Stomach (tissue), 9 donors: ENCODE measurements around the gene RETREG3. TPM values are rescaled to one million over a fixed set of nuclear protein-coding genes. Genes with fewer than 3 reads are reported as not detected.
A peak's percentile ranks its signal among the peaks of the same experiment; 100 is the strongest.
"Not testable (repeated sequence)": the region's sequence is repeated elsewhere in the genome, so short reads cannot be mapped to it uniquely, and the experiment has no call there.

Experiments
- DNase-seq, 2 donors: peaks; one replicate each; pipeline versions ENCODE4 v3.0.0 to v3.0.0-alpha.2; 2013 to 2019
- H3K27ac ChIP-seq, 5 donors: fragments of 200-600 bp in 4 of 5; sonication (generic) in 4 of 5; one replicate each; pipeline ENCODE4 v1.5.1; 2013 to 2019; ENCODE audit warnings: mild to moderate bottlenecking in 1 of 5, moderate library complexity in 1 of 5
- H3K27me3 ChIP-seq, 3 donors: fragments of 200-600 bp; sonication (generic); one replicate each; pipeline ENCODE4 v1.5.1; 2017 to 2019; ENCODE audit warnings: mixed run types in 1 of 3
- H3K36me3 ChIP-seq, 4 donors: fragments of 200-600 bp; sonication (generic); 1 replicate in 3 of 4; 2 replicates in 1 of 4; pipeline ENCODE4 v1.5.1; 2016 to 2019
- H3K4me1 ChIP-seq, 4 donors: fragments of 200-600 bp; sonication (generic); one replicate each; pipeline ENCODE4 v1.5.1; 2016 to 2019
- H3K4me3 ChIP-seq, 4 donors: fragments of 200-600 bp; sonication (generic) in 3 of 4; one replicate each; pipeline ENCODE4 v1.5.1; 2016 to 2019; ENCODE audit warnings: mild to moderate bottlenecking in 1 of 4
- H3K9me3 ChIP-seq, 4 donors: fragments of 200-600 bp; sonication (generic); one replicate each; pipeline ENCODE4 v1.5.1; 2016 to 2019
- CTCF ChIP-seq, 7 experiments: fragments of 450-650 bp in 4 of 7; fragments of 200-600 bp in 3 of 7; sonication (generic) in 3 of 7; IDR thresholded peaks; one replicate each; pipeline ENCODE4 v1.5.1; 2016 to 2019; ENCODE audit warnings: antibody characterized with exemption in 7 of 7, control low read depth in 2 of 7, mild to moderate bottlenecking in 1 of 7
- EP300 ChIP-seq: sonication (generic); formaldehyde crosslinking; IDR thresholded peaks from one replicate; pipeline ENCODE4 v1.6.1; 2017; ENCODE audit warnings: antibody characterized with exemption
- POLR2A ChIP-seq, 4 donors: fragments of 450-650 bp; IDR thresholded peaks; one replicate each; pipeline ENCODE4 v1.6.1; 2016; ENCODE audit warnings: antibody characterized with exemption in 4 of 4, control low read depth in 2 of 4, mild to moderate bottlenecking in 1 of 4, moderate library complexity in 1 of 4
- POLR2AphosphoS5 ChIP-seq, 3 donors: sonication (generic); formaldehyde crosslinking; IDR thresholded peaks; one replicate each; pipeline ENCODE4 v1.6.1; 2016; ENCODE audit warnings: antibody characterized with exemption in 3 of 3
- WGBS, 5 donors: extraction: QIAGEN DNeasy Blood & Tissue Kit in 3 of 5; methylation state at CpG; one replicate each; pipeline versions ENCODE4 v1.1.5 to v1.1.7; 2013 to 2018; 5-methylcytosine and 5-hydroxymethylcytosine counted together
- intact Hi-C: fragments of 100-400 bp; cut with DNase I; formaldehyde crosslinking; loops from one replicate; pipeline ENCODE4 v1.15.1; 2023; ENCODE audit warnings: low total_unique reads
- polyA plus RNA-seq, 3 donors: library from polyadenylated mRNA; stranded (reverse); fragments of 200-250 nt; gene quantifications; one replicate each; pipeline ENCODE4 v1.2.3, GENCODE V29; 2013
- total RNA-seq, 5 donors: library from RNA; depleted of rRNA; stranded (reverse); fragments of >200 nt; gene quantifications; one replicate each; pipeline versions ENCODE4 v1.1.0 to v1.2.3, GENCODE V29; 2014 to 2016
- donor health status: healthy with polysubstance abuse.
- donor health status: Bipolar disorder and iron deficiency.
- donor health status: healthy.

Gene RETREG3
- total and polyA plus RNA-seq, 8 donors: 9.5 to 74.8 (median 25.5) TPM

DNA sequence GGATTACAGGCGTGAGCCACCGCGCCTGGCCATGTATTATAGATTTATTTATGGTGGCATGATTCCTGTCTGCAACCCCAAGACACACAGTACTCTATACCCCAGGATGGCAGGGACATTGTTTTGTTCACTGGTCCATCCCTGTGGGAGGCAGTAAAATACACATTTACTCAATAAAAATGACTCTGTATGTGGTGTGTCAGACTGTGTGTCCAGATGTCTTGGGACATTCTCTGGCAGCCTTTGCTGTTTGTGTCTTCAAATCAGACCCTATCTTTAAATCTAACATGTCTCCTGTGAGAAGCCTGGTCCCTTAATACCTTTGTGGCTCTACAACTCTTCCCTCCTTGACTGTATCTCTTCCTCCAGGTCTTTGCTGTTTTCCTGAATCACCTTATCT, 48.9 kb downstream of the RETREG3 start:
- peak overlapping the region in 1 of 5 donors; percentile 34 for H3K27ac ChIP-seq
- DNase-seq: no peak
- H3K27me3 ChIP-seq: no peaks in the 10 kb centered on the region
- intact Hi-C loops: no loop called here
- H3K4me3 ChIP-seq: no peak overlapping the region
- TF ChIP-seq POLR2A (IDR thresholded peaks at IDR 0.05) (no peak), EP300 (no peak), CTCF (IDR thresholded peaks at IDR 0.05) (no peak)
- no peaks in the 10 kb centered on the region for H3K9me3 ChIP-seq
- peaks cover 30 to 51% (median 46%) of the 10 kb centered on the region in 4 donors for H3K4me1 ChIP-seq
- H3K36me3 ChIP-seq: peaks cover 11 to 19% (median 12%) of the 10 kb centered on the region in 4 donors
- WGBS, 5 donors: 86 to 92% (median 88%) methylated on average over 3 of the region's 3 CpGs

DNA sequence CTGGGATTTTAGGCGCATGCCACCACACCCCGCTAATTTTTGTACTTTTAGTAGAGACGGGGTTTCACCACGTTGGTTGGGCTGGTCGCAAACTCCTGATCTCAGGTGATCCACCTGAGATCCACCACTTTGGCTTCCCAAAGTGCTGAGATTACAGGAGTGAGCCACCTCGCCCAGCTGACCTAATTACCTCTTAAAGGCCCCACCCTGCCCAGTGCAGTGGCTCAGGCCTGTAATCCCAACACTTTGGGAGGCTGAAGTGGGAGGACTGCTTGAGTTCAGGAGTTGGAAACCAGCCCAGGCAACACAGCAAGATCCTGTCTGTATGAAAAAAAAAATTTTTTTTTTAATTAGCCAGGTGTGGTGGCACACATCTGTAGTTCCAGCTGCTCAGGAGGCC, 50.1 kb downstream of the RETREG3 start:
- Histone ChIP-seq H3K27ac (peak overlapping the region in 2 of 5 donors; percentile 8 to 34), H3K4me3 (no peak overlapping the region), H3K9me3 (no peaks in the 10 kb centered on the region), H3K4me1 (peaks cover 31 to 50% (median 43%) of the 10 kb centered on the region in 4 donors), H3K27me3 (no peaks in the 10 kb centered on the region), H3K36me3 (peaks cover 0 to 8% (median 1%) of the 10 kb centered on the region in 4 donors)
- no peak for TF ChIP-seq POLR2A (IDR thresholded peaks at IDR 0.05)
- no peak for TF ChIP-seq EP300
- no peak for TF ChIP-seq POLR2AphosphoS5 (IDR thresholded peaks at IDR 0.05)
- no peak for TF ChIP-seq CTCF (IDR thresholded peaks at IDR 0.05)
- DNase-seq: no peak
- intact Hi-C loops: no loop called here
- 71 to 86% (median 76%) methylated on average over 6 of the region's 6 CpGs for WGBS, 5 donors

DNA sequence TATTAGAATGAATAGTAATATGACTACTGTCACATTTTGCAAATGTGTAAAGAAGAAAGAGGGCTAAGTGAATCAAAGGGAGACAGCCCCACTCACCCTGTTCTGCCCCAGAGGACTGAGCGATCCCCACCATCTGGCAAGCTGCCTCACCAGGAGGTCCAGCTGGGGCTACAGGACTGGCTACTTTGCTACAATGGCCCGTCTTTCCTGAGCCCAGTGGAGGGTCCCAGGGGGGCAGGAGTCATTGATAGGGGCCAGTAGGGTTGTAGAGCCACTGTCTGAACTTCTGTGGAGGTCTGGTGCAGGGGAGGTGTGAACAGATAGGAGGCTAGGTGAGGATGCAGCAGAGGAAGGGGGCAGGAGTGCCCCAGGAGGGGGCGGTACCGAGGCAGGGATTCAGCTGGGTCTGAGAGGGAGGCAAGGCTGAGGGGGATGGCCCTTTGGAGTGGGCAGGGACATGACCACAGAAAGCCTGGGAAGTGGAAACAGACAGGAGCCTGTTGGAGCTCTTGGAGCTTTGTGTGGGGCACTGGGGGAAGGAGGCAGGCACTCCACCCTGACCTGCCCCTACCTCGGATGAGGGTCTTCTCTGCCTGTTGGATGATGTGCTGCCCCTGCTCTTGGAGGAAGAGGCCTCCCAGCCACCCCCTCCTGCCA, 53.1 kb downstream of the RETREG3 start:
- H3K36me3 ChIP-seq: peaks cover 0 to 14% (median 6%) of the 10 kb centered on the region in 4 donors
- peak overlapping the region in 1 of 5 donors; percentile 92 for H3K27ac ChIP-seq
- WGBS, 5 donors: 48 to 68% (median 66%) methylated on average over 5 of the region's 5 CpGs
- H3K27me3 ChIP-seq, DNase-seq, H3K9me3 ChIP-seq, intact Hi-C loops: not testable (repeated sequence)
- peak overlapping the region in 1 of 4 donors; percentile 81 for H3K4me3 ChIP-seq
- H3K4me1 ChIP-seq: peaks cover 19 to 48% (median 35%) of the 10 kb centered on the region in 4 donors

- peak overlapping the region; percentile 66 to 86 (median 76) for H3K4me3 ChIP-seq
- H3K9me3 ChIP-seq: no peaks in the 10 kb centered on the region
- WGBS, 5 donors: 25 to 32% (median 27%) methylated on average over 3 to 4 of the region's 4 CpGs
- peaks cover 0 to 14% (median 6%) of the 10 kb centered on the region in 4 donors for H3K36me3 ChIP-seq
- no peak for TF ChIP-seq EP300
- no peak for TF ChIP-seq POLR2A (IDR thresholded peaks at IDR 0.05)
- TF ChIP-seq POLR2AphosphoS5 (IDR thresholded peaks at IDR 0.05): no peak
- TF ChIP-seq CTCF (IDR thresholded peaks at IDR 0.05): no peak
- H3K27me3 ChIP-seq: no peaks in the 10 kb centered on the region
- intact Hi-C loops: no loop called here
- peaks cover 19 to 41% (median 34%) of the 10 kb centered on the region in 4 donors for H3K4me1 ChIP-seq
- no peak for DNase-seq
- peak overlapping the region; percentile 88 to 93 (median 91) for H3K27ac ChIP-seq
These were observed 54.0 kb downstream of the RETREG3 start for GRCh38 chr17:42555122-42555622.
